Upper lobe of left lung (tissue), 4 donors: ENCODE data around the gene SLC5A6.

Experiments
- EP300 ChIP-seq, 4 donors: sonication (generic); formaldehyde crosslinking; IDR thresholded peaks; one replicate each; pipeline ENCODE4 v1.5.1; 2017; ENCODE audit warnings: antibody characterized with exemption in 4 of 4, control low read depth in 2 of 4
- POLR2A ChIP-seq, 4 donors: fragments of 450-650 bp; IDR thresholded peaks; one replicate each; pipeline ENCODE4 v1.5.1; 2016 to 2017; ENCODE audit warnings: antibody characterized with exemption in 4 of 4, mild to moderate bottlenecking in 2 of 4
- POLR2AphosphoS5 ChIP-seq, 2 donors: sonication (generic); formaldehyde crosslinking; IDR thresholded peaks; one replicate each; pipeline ENCODE4 v1.5.1; 2017; ENCODE audit warnings: antibody characterized with exemption in 2 of 2
- TF ChIP-seq, protein P1 (sequence below), 6 experiments: fragments of 450-650 bp in 4 of 6; fragments of 200-600 bp in 2 of 6; sonication (generic) in 2 of 6; IDR thresholded peaks; one replicate each; pipeline ENCODE4 v1.5.1; 2016 to 2019; ENCODE audit warnings: antibody characterized with exemption in 6 of 6

DNA sequence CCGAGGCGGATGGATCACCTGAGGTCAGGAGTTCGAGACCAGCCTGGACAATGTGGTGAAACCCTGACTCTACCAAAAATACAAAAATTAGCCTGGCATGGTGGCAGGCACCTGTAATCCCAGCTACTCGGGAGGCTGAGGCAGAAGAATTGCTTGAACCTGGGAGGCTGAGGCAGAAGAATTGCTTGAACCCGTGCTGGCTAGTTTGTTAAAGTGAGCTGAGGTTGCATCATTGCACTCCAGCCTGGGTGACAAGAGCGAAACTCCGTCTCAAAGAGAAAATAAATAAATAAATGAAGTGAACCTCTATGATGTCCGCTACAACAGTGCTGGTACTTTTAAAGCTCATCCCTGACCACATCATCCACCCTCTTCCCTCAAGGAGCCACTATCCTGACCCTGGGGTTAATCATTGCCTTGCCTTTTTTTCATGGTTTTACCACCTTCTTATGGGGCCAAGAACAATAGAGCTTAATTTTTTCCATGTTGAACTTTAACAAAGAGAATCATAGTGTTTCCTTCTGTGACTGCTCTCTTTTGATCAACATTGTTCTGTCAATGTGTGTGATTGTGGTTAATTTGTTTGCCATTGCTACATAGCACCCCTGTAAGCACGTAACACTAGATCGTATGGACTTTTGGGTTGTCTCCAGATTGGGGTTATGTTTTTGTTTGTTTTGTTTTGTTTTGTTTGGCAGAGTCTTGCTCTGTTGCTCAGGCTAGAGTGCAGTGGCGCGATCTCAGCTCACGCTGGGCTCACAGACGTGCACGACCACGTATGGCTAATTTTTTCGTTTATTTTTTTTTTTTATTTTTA is 17.3 kb downstream of the SLC5A6 start:
- TF ChIP-seq EP300 (IDR thresholded peaks at IDR 0.05): no peak
- TF ChIP-seq, protein P1, sequence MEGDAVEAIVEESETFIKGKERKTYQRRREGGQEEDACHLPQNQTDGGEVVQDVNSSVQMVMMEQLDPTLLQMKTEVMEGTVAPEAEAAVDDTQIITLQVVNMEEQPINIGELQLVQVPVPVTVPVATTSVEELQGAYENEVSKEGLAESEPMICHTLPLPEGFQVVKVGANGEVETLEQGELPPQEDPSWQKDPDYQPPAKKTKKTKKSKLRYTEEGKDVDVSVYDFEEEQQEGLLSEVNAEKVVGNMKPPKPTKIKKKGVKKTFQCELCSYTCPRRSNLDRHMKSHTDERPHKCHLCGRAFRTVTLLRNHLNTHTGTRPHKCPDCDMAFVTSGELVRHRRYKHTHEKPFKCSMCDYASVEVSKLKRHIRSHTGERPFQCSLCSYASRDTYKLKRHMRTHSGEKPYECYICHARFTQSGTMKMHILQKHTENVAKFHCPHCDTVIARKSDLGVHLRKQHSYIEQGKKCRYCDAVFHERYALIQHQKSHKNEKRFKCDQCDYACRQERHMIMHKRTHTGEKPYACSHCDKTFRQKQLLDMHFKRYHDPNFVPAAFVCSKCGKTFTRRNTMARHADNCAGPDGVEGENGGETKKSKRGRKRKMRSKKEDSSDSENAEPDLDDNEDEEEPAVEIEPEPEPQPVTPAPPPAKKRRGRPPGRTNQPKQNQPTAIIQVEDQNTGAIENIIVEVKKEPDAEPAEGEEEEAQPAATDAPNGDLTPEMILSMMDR (IDR thresholded peaks at IDR 0.05): no peak
- TF ChIP-seq POLR2AphosphoS5 (IDR thresholded peaks at IDR 0.05): no peak
- no peak for TF ChIP-seq POLR2A (IDR thresholded peaks at IDR 0.05)
